WERI-Rb-1 (cell line): ENCODE data around the gene BDH1.

Source experiments
- DNase-seq: peaks from one replicate; pipeline ENCODE4 v3.0.0-alpha.2; 2020
- H3K27ac ChIP-seq: fragments of 250-450 bp; sonication (Bioruptor Pico); 2 replicates; pipeline ENCODE4 v1.5.1; 2020; ENCODE audit warnings: mild to moderate bottlenecking, moderate library complexity
- H3K27me3 ChIP-seq: fragments of 250-450 bp; sonication (Bioruptor Pico); 2 replicates; pipeline ENCODE4 v1.5.1; 2021; ENCODE audit warnings: mild to moderate bottlenecking, low read depth, moderate library complexity; ENCODE audit not compliant: insufficient read depth, severe bottlenecking
- H3K36me3 ChIP-seq: fragments of 250-450 bp; sonication (Bioruptor Pico); 2 replicates; pipeline ENCODE4 v1.5.1; 2020; ENCODE audit warnings: mild to moderate bottlenecking, moderate library complexity
- H3K4me3 ChIP-seq: 2 replicates; pipeline ENCODE4 v1.5.1; 2011; ENCODE audit warnings: low read depth, mild to moderate bottlenecking, control low read depth, low read length
- H3K9me3 ChIP-seq: fragments of 250-450 bp; sonication (Bioruptor Pico); 2 replicates; pipeline ENCODE4 v1.5.1; 2021; ENCODE audit warnings: mild to moderate bottlenecking, moderate library complexity; ENCODE audit not compliant: severe bottlenecking
- CTCF ChIP-seq: IDR thresholded peaks from 2 replicates; pipeline ENCODE4 v1.5.1; 2011; ENCODE audit warnings: low read depth, mild to moderate bottlenecking, control low read depth, inconsistent platforms, low read length

BDH1 gene

GRCh38 chr3:197507081-197507480, 48.7 kb downstream of the BDH1 start:
- H3K27ac ChIP-seq: peak overlapping the region; percentile 84
- no peaks in the 10 kb centered on the region for H3K9me3 ChIP-seq
- TF ChIP-seq CTCF: no peak
- no peaks in the 10 kb centered on the region for H3K27me3 ChIP-seq
- DNase-seq: peak; percentile 48
- H3K36me3 ChIP-seq: no peaks in the 10 kb centered on the region
- H3K4me3 ChIP-seq: no peak overlapping the region

- DNase-seq: no peak
- no peaks in the 10 kb centered on the region for H3K36me3 ChIP-seq
- peak overlapping the region; percentile 43 for H3K27ac ChIP-seq
- no peaks in the 10 kb centered on the region for H3K27me3 ChIP-seq
- H3K4me3 ChIP-seq: no peak overlapping the region
- TF ChIP-seq CTCF: no peak
- no peaks in the 10 kb centered on the region for H3K9me3 ChIP-seq
Observed at GRCh38 chr3:197505796-197506548, 49.8 kb downstream of the BDH1 start.

GRCh38 chr3:197504641-197505121, 51.1 kb downstream of the BDH1 start:
- no peak overlapping the region for H3K4me3 ChIP-seq
- TF ChIP-seq CTCF: no peak
- peak overlapping the region; percentile 94 for H3K27ac ChIP-seq
- no peak for DNase-seq
- no peaks in the 10 kb centered on the region for H3K9me3 ChIP-seq
- H3K27me3 ChIP-seq: no peaks in the 10 kb centered on the region
- H3K36me3 ChIP-seq: no peaks in the 10 kb centered on the region

GRCh38 chr3:197504229-197504628, 51.5 kb downstream of the BDH1 start:
- H3K9me3 ChIP-seq: no peaks in the 10 kb centered on the region
- no peaks in the 10 kb centered on the region for H3K27me3 ChIP-seq
- TF ChIP-seq CTCF: no peak
- DNase-seq: no peak
- peak overlapping the region; percentile 94 for H3K27ac ChIP-seq
- no peak overlapping the region for H3K4me3 ChIP-seq
- no peaks in the 10 kb centered on the region for H3K36me3 ChIP-seq

- H3K4me3 ChIP-seq: no peak overlapping the region
- no peaks in the 10 kb centered on the region for H3K36me3 ChIP-seq
- no peak for TF ChIP-seq CTCF
- peak; percentile 65 for DNase-seq
- H3K27me3 ChIP-seq: no peaks in the 10 kb centered on the region
- peak overlapping the region; percentile 94 for H3K27ac ChIP-seq
- H3K9me3 ChIP-seq: no peaks in the 10 kb centered on the region
Observed at GRCh38 chr3:197503652-197504051, 52.1 kb downstream of the BDH1 start.
